ENCODE measurements around the gene FBXO46. TPM values are rescaled to one million over a fixed set of nuclear protein-coding genes. Genes with fewer than 3 reads are reported as not detected.

Gene FBXO46
- total RNA-seq, 1 donor from 2014 or later, result 9.4 TPM

GRCh38 chr19:45771311-45771933 is 40.7 kb upstream of the FBXO46 start:
- peaks cover 36% of the 10 kb centered on the region for H3K36me3 ChIP-seq
- peak overlapping the region; percentile 93 for H3K27ac ChIP-seq (replicated peaks)
- peak overlapping the region; percentile 85 for H3K4me3 ChIP-seq
- H3K9me3 ChIP-seq (replicated peaks), result no peaks in the 10 kb centered on the region
- TF ChIP-seq CTCF (IDR thresholded peaks at IDR 0.05; ENCODE audit: borderline replicate concordance), result no peak
- peaks cover 42% of the 10 kb centered on the region for H3K4me1 ChIP-seq
- no peak for DNase-seq
- intact Hi-C loops (cut with micrococcal nuclease), result no loop called here
- no peaks in the 10 kb centered on the region for H3K27me3 ChIP-seq (ENCODE audit: low read depth)

GRCh38 chr19:45770192-45771101 is 39.8 kb upstream of the FBXO46 start:
- Histone ChIP-seq H3K27me3 (ENCODE audit: low read depth) (no peaks in the 10 kb centered on the region), H3K4me3 (peak overlapping the region; percentile 85), H3K9me3 (replicated peaks) (no peaks in the 10 kb centered on the region), H3K36me3 (peaks cover 34% of the 10 kb centered on the region), H3K4me1 (peaks cover 52% of the 10 kb centered on the region), H3K27ac (replicated peaks) (peak overlapping the region; percentile 93)
- intact Hi-C loops (cut with micrococcal nuclease), result no loop called here
- peak; percentile 97 for TF ChIP-seq CTCF (IDR thresholded peaks at IDR 0.05; ENCODE audit: borderline replicate concordance)
- DNase-seq, result peak; percentile 97

- no peaks in the 10 kb centered on the region for H3K27me3 ChIP-seq (ENCODE audit: low read depth)
- DNase-seq, result no peak
- intact Hi-C loops (cut with micrococcal nuclease), result no loop called here
- peak overlapping the region; percentile 93 for H3K27ac ChIP-seq (replicated peaks)
- TF ChIP-seq CTCF (IDR thresholded peaks at IDR 0.05; ENCODE audit: borderline replicate concordance), result no peak
- H3K9me3 ChIP-seq (replicated peaks), result no peaks in the 10 kb centered on the region
- H3K4me1 ChIP-seq, result peaks cover 58% of the 10 kb centered on the region
- peak overlapping the region; percentile 85 for H3K4me3 ChIP-seq
- H3K36me3 ChIP-seq, result peaks cover 28% of the 10 kb centered on the region
These were observed 39.1 kb upstream of the FBXO46 start for GRCh38 chr19:45769821-45770191.

GRCh38 chr19:45768984-45769782 is 38.5 kb upstream of the FBXO46 start, which contains the start of gene SIX5:
Gene SIX5, minus strand, starts transcription at chr19:45769252. Its CDS starts 408 bp downstream, at chr19:45768844.
- intact Hi-C loops (cut with micrococcal nuclease), result no loop called here
- TF ChIP-seq CTCF (IDR thresholded peaks at IDR 0.05; ENCODE audit: borderline replicate concordance), result no peak
- H3K4me1 ChIP-seq, result peaks cover 65% of the 10 kb centered on the region
- peak within 1 kb of the TSS; percentile 85 for H3K4me3 ChIP-seq
- H3K27me3 ChIP-seq (ENCODE audit: low read depth), result no peaks in the 10 kb centered on the region
- DNase-seq, result peak; percentile 99
- no peaks in the 10 kb centered on the region for H3K9me3 ChIP-seq (replicated peaks)
- H3K27ac ChIP-seq (replicated peaks), result peak within 1 kb of the TSS; percentile 93
- H3K36me3 ChIP-seq, result peaks cover 21% of the 10 kb centered on the region

GRCh38 chr19:45768655-45768983 is 37.9 kb upstream of the FBXO46 start:
- H3K36me3 ChIP-seq, result peaks cover 19% of the 10 kb centered on the region
- H3K4me1 ChIP-seq, result peaks cover 70% of the 10 kb centered on the region
- no peak for TF ChIP-seq CTCF (IDR thresholded peaks at IDR 0.05; ENCODE audit: borderline replicate concordance)
- peak overlapping the region; percentile 93 for H3K27ac ChIP-seq (replicated peaks)
- peak overlapping the region; percentile 85 for H3K4me3 ChIP-seq
- H3K9me3 ChIP-seq (replicated peaks), result no peaks in the 10 kb centered on the region
- peak; percentile 63 for DNase-seq
- no peaks in the 10 kb centered on the region for H3K27me3 ChIP-seq (ENCODE audit: low read depth)
- intact Hi-C loops (cut with micrococcal nuclease), result no loop called here

All from left ventricle myocardium inferior (tissue), 1 donor.